GM12878 (cell line): ENCODE measurements around the gene TCF20. TPM values are rescaled to one million over a fixed set of nuclear protein-coding genes. Genes with fewer than 3 reads are reported as not detected.

Experiments used
- ATAC-seq: fragments of 200-7000 bp; cut with Tn5 transposase; 3 replicates; pipeline ENCODE4 v1.9.1; 2020; ENCODE audit warnings: mild to moderate bottlenecking, moderate library complexity
- BruUV-seq: library from RNA; stranded (reverse); fragments of 400-500 nt; replicated peaks from 2 replicates; lab custom pipeline; 2021; lab: Mats Ljungman, UMichigan
- CTCF ChIA-PET: fragments of 300-600 bp; sonication (Branson Sonifier 250); formaldehyde crosslinking; extraction: SDS; loops from one replicate; lab custom pipeline; 2021; ENCODE audit warnings: inconsistent platforms; lab: Yijun Ruan, JAX
- POLR2A ChIA-PET: fragments of 350-600 bp; formaldehyde crosslinking; extraction: SDS; loops from one replicate; lab custom pipeline; 2021; ENCODE audit warnings: inconsistent platforms; lab: Charles Lee
- RAD21 ChIA-PET: fragments of 300-600 bp; sonication (Branson Sonifier 250); formaldehyde crosslinking; loops from one replicate; lab custom pipeline; 2023; ENCODE audit warnings: antibody characterized with exemption; ENCODE audit not compliant: unreplicated experiment; lab: Charles Lee
- SMC1A ChIA-PET: fragments of 300-600 bp; sonication (Branson Sonifier 250); formaldehyde crosslinking; loops from one replicate; lab custom pipeline; 2023; ENCODE audit not compliant: unreplicated experiment, uncharacterized antibody; lab: Charles Lee
- DNase-seq: peaks from one replicate; pipeline ENCODE4 v3.0.0-alpha.2; 2011; ENCODE audit warnings: low read depth, low spot score
- FAIRE-seq: peaks from 3 replicates; lab custom pipeline; 2011; peaks lifted over from hg19 to GRCh38; lab: Jason Lieb, UNC
- H2AFZ ChIP-seq: 2 replicates; pipeline ENCODE4 v1.6.0; 2011; ENCODE audit warnings: low read depth, low read length, control low read depth; ENCODE audit not compliant: control insufficient read depth
- H3K27ac ChIP-seq: 2 replicates; pipeline ENCODE4 v1.5.1; 2011; ENCODE audit warnings: control low read depth; ENCODE audit not compliant: control insufficient read depth, insufficient read depth
- H3K27me3 ChIP-seq, 2 experiments: replicated peaks in 1 of 2; 2 replicates each; pipeline versions ENCODE4 v1.6.0 to v1.6.1; 2011; ENCODE audit warnings: low read length in 1 of 2; ENCODE audit not compliant: control insufficient read depth in 2 of 2, insufficient read depth in 2 of 2
- H3K36me3 ChIP-seq, 2 experiments: 2 replicates each; pipeline ENCODE4 v1.5.1; 2011; ENCODE audit warnings: low read length in 1 of 2; ENCODE audit not compliant: control insufficient read depth in 2 of 2, insufficient read depth in 2 of 2
- H3K4me1 ChIP-seq: 2 replicates; pipeline ENCODE4 v1.6.1; 2011; ENCODE audit warnings: mild to moderate bottlenecking, low read length, moderate library complexity, mixed read lengths; ENCODE audit not compliant: control insufficient read depth, insufficient read depth
- H3K4me2 ChIP-seq: 2 replicates; pipeline ENCODE4 v1.6.0; 2011; ENCODE audit warnings: control low read depth; ENCODE audit not compliant: control insufficient read depth, insufficient read depth
- H3K4me3 ChIP-seq: fragments of 200-600 bp; sonication (generic); 2 replicates; pipeline ENCODE4 v1.5.1; 2016
- H3K79me2 ChIP-seq: 2 replicates; pipeline ENCODE4 v1.6.0; 2011; ENCODE audit warnings: low read length; ENCODE audit not compliant: control insufficient read depth, insufficient read depth
- H3K9ac ChIP-seq: 2 replicates; pipeline ENCODE4 v1.8.0; 2011; ENCODE audit warnings: low read length, control low read depth, mixed read lengths; ENCODE audit not compliant: control insufficient read depth, insufficient read depth
- H3K9me3 ChIP-seq: replicated peaks from 3 replicates; pipeline ENCODE4 v1.5.1; 2011; ENCODE audit warnings: mild to moderate bottlenecking, low read length; ENCODE audit not compliant: control insufficient read depth, insufficient read depth
- H4K20me1 ChIP-seq: 2 replicates; pipeline ENCODE4 v1.6.0; 2011; ENCODE audit not compliant: control insufficient read depth, insufficient read depth
- BMI1 ChIP-seq: fragments of 450-650 bp; IDR thresholded peaks from 2 replicates; pipeline ENCODE4 v1.6.1; 2016; ENCODE audit warnings: mild to moderate bottlenecking, moderate library complexity, borderline replicate concordance
- CBX3 ChIP-seq: fragments of 200-600 bp; sonication (generic); IDR thresholded peaks from 2 replicates; pipeline ENCODE4 v1.6.1; 2016; ENCODE audit warnings: low read depth, borderline replicate concordance
- CBX5 ChIP-seq: sonication (generic); IDR thresholded peaks from 2 replicates; pipeline ENCODE4 v1.6.1; 2016; ENCODE audit warnings: low read depth, moderate library complexity, mild to moderate bottlenecking, inconsistent platforms
- DPF2 ChIP-seq: fragments of 450-650 bp; IDR thresholded peaks from 2 replicates; pipeline ENCODE4 v1.6.1; 2017; ENCODE audit warnings: mild to moderate bottlenecking
- EP300 ChIP-seq, 2 experiments: fragments of 150-350 bp in 1 of 2; IDR thresholded peaks; 2 replicates each; pipeline ENCODE4 v1.6.1; 2011 to 2012; ENCODE audit warnings: low read depth in 2 of 2, low read length in 2 of 2, borderline replicate concordance in 1 of 2, improper control_type of control experiment in 1 of 2, inconsistent platforms in 1 of 2; ENCODE audit not compliant: control insufficient read depth in 1 of 2
- GABPA ChIP-seq: IDR thresholded peaks from 2 replicates; pipeline ENCODE4 v1.6.1; 2014; ENCODE audit warnings: antibody characterized with exemption, low read depth, mild to moderate bottlenecking, inconsistent platforms
- HSF1 ChIP-seq: fragments of 150-350 bp; IDR thresholded peaks from 2 replicates; pipeline ENCODE4 v1.6.1; 2014; ENCODE audit warnings: mild to moderate bottlenecking, low read depth, low read length
- IKZF1 ChIP-seq: fragments of 450-650 bp; conservative IDR thresholded peaks from 2 replicates; pipeline ENCODE4 v1.6.1; 2017; ENCODE audit warnings: antibody characterized with exemption, mild to moderate bottlenecking
- IRF5 ChIP-seq: fragments of 450-650 bp; IDR thresholded peaks from 2 replicates; pipeline ENCODE4 v1.6.1; 2017; ENCODE audit warnings: borderline replicate concordance
- MTA2 ChIP-seq: fragments of 450-650 bp; IDR thresholded peaks from 2 replicates; pipeline ENCODE4 v1.6.1; 2016; ENCODE audit warnings: low read depth, mild to moderate bottlenecking, moderate library complexity
- NR2F1 ChIP-seq: fragments of 450-650 bp; conservative IDR thresholded peaks from 2 replicates; pipeline ENCODE4 v1.6.1; 2017; ENCODE audit warnings: mild to moderate bottlenecking
- RBBP5 ChIP-seq: fragments of 200-600 bp; sonication (generic); conservative IDR thresholded peaks from 2 replicates; pipeline ENCODE4 v1.6.1; 2016
- RELB ChIP-seq: fragments of 450-650 bp; IDR thresholded peaks from 2 replicates; pipeline ENCODE4 v1.6.1; 2017; ENCODE audit warnings: low read depth, mild to moderate bottlenecking, moderate library complexity
- SMC3 ChIP-seq: IDR thresholded peaks from 2 replicates; pipeline ENCODE4 v1.6.1; 2011; ENCODE audit warnings: low read length, improper control_type of control experiment, borderline replicate concordance
- ZBTB33 ChIP-seq: fragments of 450-650 bp; IDR thresholded peaks from 2 replicates; pipeline ENCODE4 v1.6.1; 2017; ENCODE audit warnings: mild to moderate bottlenecking
- ZNF217 ChIP-seq: fragments of 450-650 bp; IDR thresholded peaks from 2 replicates; pipeline ENCODE4 v1.6.1; 2017; ENCODE audit warnings: antibody characterized with exemption, mild to moderate bottlenecking
- WGBS: methylation state at CpG from one replicate; pipeline ENCODE4 v1.1.6; 2016; ENCODE audit warnings: low lambda C conversion rate; ENCODE audit not compliant: insufficient replicate concordance, insufficient coverage; ENCODE audit errors: missing lambda C conversion rate; 5-methylcytosine and 5-hydroxymethylcytosine counted together
- in situ Hi-C: fragments of 300-500 bp; cut with MboI; formaldehyde crosslinking; loops from 9 replicates; pipeline ENCODE4 v1.14.3; 2018; ENCODE audit warnings: mixed read lengths
- intact Hi-C: fragments of 100-400 bp; cut with micrococcal nuclease; formaldehyde crosslinking; loops from one replicate; pipeline ENCODE4 v1.14.2; 2022; ENCODE audit not compliant: unreplicated experiment
- polyA plus RNA-seq, 11 experiments: library from polyadenylated mRNA; depleted of rRNA in 4 of 11; unstranded in 6 of 11; stranded (reverse) in 5 of 11; fragments of >200 nt; fragmentation: Nextera tagmentation in 4 of 11; fragmentation: Illumina TruSeq in 1 of 11; extraction: Ambion mirVana in 4 of 11; extraction: Trizol in 1 of 11; gene quantifications; 1 replicate in 1 of 11; 2 replicates in 10 of 11; pipeline versions ENCODE4 v1.2.1 to v1.2.3, GENCODE V29; 2011 to 2016; ENCODE audit warnings: inconsistent platforms in 2 of 11, missing spikeins in 2 of 11, low read depth in 1 of 11
- total RNA-seq, 4 experiments: library from RNA; depleted of rRNA in 3 of 4; stranded (reverse); fragments of >200 nt in 3 of 4; fragmentation: Illumina TruSeq in 1 of 4; extraction: Trizol in 1 of 4; gene quantifications; 2 replicates each; pipeline versions ENCODE4 v1.2.1 to v1.2.3, GENCODE V29; 2013 to 2021

The TCF20 gene
- total and polyA plus RNA-seq, 10 of the 15 experiments (the other 5 are each of a cell fraction or from before 2014, with no cell fraction given): 0.64 to 52.9 (median 22.6) TPM

- ChIA-PET CTCF (interaction anchor here (0.6 to 1.5 kb wide), 2 partner anchors 23 to 128 kb away, joined by 4 to 5 read pairs; no protein-coding TSS in a partner anchor), SMC1A (interaction anchor here (0.6 to 0.8 kb wide), 2 partner anchors 17 to 23 kb away, joined by 3 read pairs; no protein-coding TSS in a partner anchor), POLR2A (interaction anchor here (0.7 to 1.1 kb wide), 2 partner anchors 20 to 123 kb away, joined by 3 read pairs; no protein-coding TSS in a partner anchor), RAD21 (no interaction called here)
- peaks cover 22% of the 10 kb centered on the region for H3K4me1 ChIP-seq
- no TSS peak for BruUV-seq
- H3K27me3 ChIP-seq: no peaks in the 10 kb centered on the region
- peak overlapping the region; percentile 92; the same call in 1 of the 2 replicates for H3K4me2 ChIP-seq
- H3K36me3 ChIP-seq: no peaks in the 10 kb centered on the region
- FAIRE-seq: no peak
- no peak overlapping the region; the same call in 1 of the 2 replicates for H3K9ac ChIP-seq
- H3K79me2 ChIP-seq: no peaks in the 10 kb centered on the region
- in situ Hi-C loops (no loop called here), intact Hi-C loops (no loop called here)
- H3K27ac ChIP-seq: peak overlapping the region; percentile 20; the same call in 1 of the 2 replicates
- no peaks in the 10 kb centered on the region for H3K9me3 ChIP-seq
- no peaks in the 10 kb centered on the region for H4K20me1 ChIP-seq
- H3K4me3 ChIP-seq: no peak overlapping the region
- WGBS: 45% methylated on average over 13 of the region's 13 CpGs
- ATAC-seq: no peak
- peak overlapping the region; percentile 68 for H2AFZ ChIP-seq
- DNase-seq: no peak
- TF ChIP-seq CBX3 (no peak), EP300 (IDR thresholded peaks at IDR 0.05; ENCODE audit: borderline replicate concordance in 1 of 2, control insufficient read depth in 1 of 2, low read depth in 2 of 2, low read length in 2 of 2) (no peak), BMI1 (no peak), RBBP5 (no peak), DPF2 (0 out of 2 replicates have a peak, but pooled peaks have one; percentile 18), ZBTB33 (no peak), IKZF1 (peak; percentile 49; the same call in 1 of the 2 replicates), IRF5 (no peak), GABPA (no peak), NR2F1 (no peak), SMC3 (no peak), MTA2 (0 out of 2 replicates have a peak, but pooled peaks have one; percentile 14), ZNF217 (no peak; the same call in 1 of the 2 replicates), HSF1 (no peak), RELB (no peak), CBX5 (no peak)
These were observed 30.8 kb upstream of the TCF20 start for GRCh38 chr22:42301077-42301741.
